Duodenal mucosa (tissue), 2 donors: ENCODE measurements around the gene OR4S1.
"Not testable (repeated sequence)": the region's sequence is repeated elsewhere in the genome, so short reads cannot be mapped to it uniquely, and the experiment has no call there.

Experiments
- H3K27ac ChIP-seq: one replicate; pipeline ENCODE4 v1.7.0; 2013; ENCODE audit warnings: low read depth, low read length
- H3K27me3 ChIP-seq, 2 donors: one replicate each; pipeline ENCODE4 v1.7.0; 2013; ENCODE audit warnings: low read length in 2 of 2, control low read depth in 1 of 2; ENCODE audit not compliant: insufficient read depth in 2 of 2, control insufficient read depth in 1 of 2
- H3K36me3 ChIP-seq, 2 donors: one replicate each; pipeline ENCODE4 v1.7.0; 2013; ENCODE audit warnings: low read length in 2 of 2, control low read depth in 1 of 2; ENCODE audit not compliant: insufficient read depth in 2 of 2, control insufficient read depth in 1 of 2
- H3K4me1 ChIP-seq, 2 donors: one replicate each; pipeline ENCODE4 v1.7.0; 2013; ENCODE audit warnings: low read length in 2 of 2, control low read depth in 1 of 2; ENCODE audit not compliant: insufficient read depth in 2 of 2, control insufficient read depth in 1 of 2
- H3K4me3 ChIP-seq, 2 donors: one replicate each; pipeline ENCODE4 v1.7.0; 2013; ENCODE audit warnings: low read length in 2 of 2, low read depth in 1 of 2
- H3K9ac ChIP-seq, 2 donors: one replicate each; pipeline ENCODE4 v1.7.0; 2013; ENCODE audit warnings: low read length in 2 of 2, low read depth in 1 of 2
- H3K9me3 ChIP-seq, 2 donors: one replicate each; pipeline ENCODE4 v1.7.0; 2013; ENCODE audit warnings: low read length in 2 of 2, control low read depth in 1 of 2; ENCODE audit not compliant: control insufficient read depth in 1 of 2

OR4S1 gene, protein sequence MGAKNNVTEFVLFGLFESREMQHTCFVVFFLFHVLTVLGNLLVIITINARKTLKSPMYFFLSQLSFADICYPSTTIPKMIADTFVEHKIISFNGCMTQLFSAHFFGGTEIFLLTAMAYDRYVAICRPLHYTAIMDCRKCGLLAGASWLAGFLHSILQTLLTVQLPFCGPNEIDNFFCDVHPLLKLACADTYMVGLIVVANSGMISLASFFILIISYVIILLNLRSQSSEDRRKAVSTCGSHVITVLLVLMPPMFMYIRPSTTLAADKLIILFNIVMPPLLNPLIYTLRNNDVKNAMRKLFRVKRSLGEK

DNA sequence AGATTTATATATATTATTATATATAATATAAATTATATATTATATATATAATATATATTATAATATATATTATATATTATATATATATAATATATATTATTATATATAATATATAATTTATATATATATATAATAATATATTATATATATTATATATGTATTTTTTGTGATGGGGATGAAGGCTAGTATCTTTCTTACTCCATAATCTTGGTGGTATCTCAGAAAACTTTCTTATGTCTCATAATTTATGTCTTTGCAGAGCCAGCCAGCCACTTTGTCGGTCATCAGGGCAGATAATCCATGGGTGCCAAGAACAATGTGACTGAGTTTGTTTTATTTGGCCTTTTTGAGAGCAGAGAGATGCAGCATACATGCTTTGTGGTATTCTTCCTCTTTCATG, at the start of gene OR4S1:
TSS of gene OR4S1 (plus strand) at position 301 of the 400 bp plus-strand sequence. CDS start at position 301, 0 bp downstream.
- Histone ChIP-seq H3K27me3 (no peaks in the 10 kb centered on the region), H3K27ac (no peak within 1 kb of the TSS), H3K36me3 (no peaks in the 10 kb centered on the region), H3K4me3 (no peak within 1 kb of the TSS), H3K9ac (no peak within 1 kb of the TSS), H3K9me3 (no peaks in the 10 kb centered on the region), H3K4me1 (no peaks in the 10 kb centered on the region)

DNA sequence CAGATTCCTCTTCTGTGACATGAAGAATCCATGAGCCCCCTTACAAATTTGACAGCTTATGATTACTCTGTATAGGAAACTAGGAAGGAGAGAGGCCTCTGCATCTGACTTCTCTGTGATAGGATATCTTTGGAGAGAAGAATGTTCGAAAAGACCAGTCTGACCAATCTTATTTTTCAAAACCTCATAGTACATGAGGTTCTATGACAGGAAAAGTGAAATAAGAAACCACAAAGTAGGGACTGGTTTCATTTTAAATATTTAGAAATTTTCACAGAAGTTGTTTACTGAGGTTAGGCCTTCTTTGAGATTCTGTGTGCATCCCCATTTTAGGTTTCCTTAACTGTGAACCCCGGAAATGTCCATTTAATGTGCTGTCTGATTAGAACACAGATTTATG, 44.4 kb upstream of the OR4S1 start:
- H3K9me3 ChIP-seq: no peaks in the 10 kb centered on the region
- H3K4me3 ChIP-seq: no peak overlapping the region
- no peak overlapping the region for H3K27ac ChIP-seq
- H3K4me1 ChIP-seq: no peaks in the 10 kb centered on the region
- H3K9ac ChIP-seq: no peak overlapping the region
- H3K27me3 ChIP-seq: no peaks in the 10 kb centered on the region
- H3K36me3 ChIP-seq: no peaks in the 10 kb centered on the region

DNA sequence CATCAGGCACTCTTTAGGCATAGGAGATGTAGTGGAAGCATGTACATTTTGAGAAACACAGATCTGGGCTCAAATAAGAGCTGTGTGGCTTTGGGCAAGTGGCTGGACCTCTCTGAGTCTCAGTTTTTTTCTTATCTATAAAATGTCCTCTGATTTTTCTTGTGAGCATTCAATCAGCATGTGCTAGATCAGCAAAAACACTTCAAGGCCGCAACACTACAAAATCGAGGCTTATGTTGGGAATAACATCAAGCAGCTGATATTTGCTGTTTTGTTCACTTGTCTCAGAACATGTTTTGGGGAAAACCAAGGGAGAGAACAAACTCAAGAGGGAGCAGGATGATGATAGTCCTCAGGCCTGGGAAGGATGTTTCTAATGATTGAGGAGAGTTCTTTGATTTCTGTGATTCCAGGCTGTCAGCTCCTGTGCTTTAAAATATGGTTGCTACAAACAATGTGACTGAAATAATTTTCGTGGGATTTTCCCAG, 42.6 kb upstream of the OR4S1 start, which contains the start of gene OR4X1:
TSS of gene OR4X1 (plus strand) at position 439 of the 489 bp plus-strand sequence. CDS start at position 439, 0 bp downstream.
- Histone ChIP-seq H3K36me3 (no peaks in the 10 kb centered on the region), H3K27ac (no peak within 1 kb of the TSS), H3K4me1 (no peaks in the 10 kb centered on the region), H3K4me3 (no peak within 1 kb of the TSS), H3K9me3 (peaks cover 0 to 2% of the 10 kb centered on the region in 2 donors), H3K9ac (no peak within 1 kb of the TSS), H3K27me3 (no peaks in the 10 kb centered on the region)

DNA sequence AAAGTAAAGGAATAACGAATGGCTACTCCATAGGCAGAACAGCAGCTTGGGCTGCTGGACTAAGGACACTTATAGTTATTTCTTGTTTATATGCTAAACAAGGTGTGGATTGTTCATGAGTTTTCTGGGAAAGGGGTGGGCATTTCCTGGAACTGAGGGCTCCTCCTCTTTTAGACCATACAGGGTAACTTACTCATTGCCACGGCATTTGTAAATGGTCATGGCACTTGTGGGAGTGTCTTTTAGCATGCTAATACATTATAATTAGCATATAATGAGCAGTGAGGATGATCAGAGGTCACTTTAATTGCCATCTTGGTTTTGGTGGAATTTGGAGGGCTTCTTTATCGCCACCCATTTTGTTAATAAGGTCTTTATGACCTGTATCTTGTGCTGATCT, 35.4 kb upstream of the OR4S1 start:
- Histone ChIP-seq H3K36me3 (no peaks in the 10 kb centered on the region), H3K9me3 (peaks cover 0 to 2% of the 10 kb centered on the region in 2 donors), H3K4me3 (no peak overlapping the region), H3K27me3 (no peaks in the 10 kb centered on the region), H3K9ac (no peak overlapping the region), H3K4me1 (no peaks in the 10 kb centered on the region), H3K27ac (no peak overlapping the region)

DNA sequence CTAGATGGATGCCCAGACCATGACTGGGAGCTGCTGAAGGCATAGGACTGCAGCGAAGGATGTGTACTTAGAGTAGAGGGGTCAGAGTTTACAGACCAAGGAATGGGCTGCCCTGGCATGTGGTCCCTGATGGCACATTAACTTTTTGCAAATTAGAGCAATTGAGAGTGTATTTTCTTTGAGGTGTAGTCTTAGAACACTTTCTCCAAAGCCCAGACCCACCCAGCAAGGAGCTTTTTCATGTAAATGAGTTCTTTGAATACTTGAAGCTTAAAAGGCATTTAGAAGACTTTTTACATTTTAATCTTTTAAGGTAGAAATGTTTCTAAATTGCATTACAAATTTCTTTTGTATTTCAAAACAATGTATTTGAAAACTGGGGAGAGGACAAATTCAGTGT, 33.4 kb upstream of the OR4S1 start:
- H3K27me3 ChIP-seq: no peaks in the 10 kb centered on the region
- H3K9me3 ChIP-seq: peaks cover 0 to under 1% of the 10 kb centered on the region in 2 donors
- no peak overlapping the region for H3K4me3 ChIP-seq
- H3K9ac ChIP-seq: no peak overlapping the region
- H3K36me3 ChIP-seq: no peaks in the 10 kb centered on the region
- no peaks in the 10 kb centered on the region for H3K4me1 ChIP-seq
- H3K27ac ChIP-seq: no peak overlapping the region

DNA sequence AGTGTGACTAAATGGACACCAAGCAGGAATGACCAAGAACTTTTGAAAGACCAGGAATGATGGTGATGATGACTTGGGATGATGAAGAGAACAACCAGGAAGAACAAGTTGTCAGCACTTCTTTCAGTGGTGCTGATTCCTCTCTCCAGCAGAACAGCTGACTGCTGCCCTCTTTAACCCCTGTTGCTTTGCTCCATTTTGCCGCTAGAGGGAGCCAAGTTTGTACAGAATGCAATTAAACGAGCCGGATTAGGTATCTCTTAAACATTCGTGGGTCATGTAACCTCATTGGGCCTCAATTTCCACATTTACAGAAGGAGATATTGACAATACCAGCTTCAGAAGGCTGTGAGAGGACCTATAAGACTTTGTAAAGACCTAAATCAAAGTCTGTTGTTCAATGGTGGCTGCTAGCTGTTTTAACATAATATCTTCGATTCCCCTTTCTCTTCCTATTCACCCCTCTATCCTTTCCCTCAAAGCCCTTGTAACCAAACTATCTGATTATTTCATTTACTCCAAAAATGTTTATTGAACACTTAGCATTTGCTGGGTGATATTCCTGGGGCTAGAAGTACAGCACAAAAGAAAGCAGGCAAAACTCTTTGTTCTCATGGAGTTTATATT, 1.9 kb downstream of the OR4S1 start:
- Histone ChIP-seq H3K9me3 (peaks cover 0 to 2% of the 10 kb centered on the region in 2 donors), H3K4me1 (no peaks in the 10 kb centered on the region), H3K9ac (no peak overlapping the region), H3K36me3 (no peaks in the 10 kb centered on the region), H3K27ac (no peak overlapping the region), H3K4me3 (no peak overlapping the region), H3K27me3 (no peaks in the 10 kb centered on the region)

DNA sequence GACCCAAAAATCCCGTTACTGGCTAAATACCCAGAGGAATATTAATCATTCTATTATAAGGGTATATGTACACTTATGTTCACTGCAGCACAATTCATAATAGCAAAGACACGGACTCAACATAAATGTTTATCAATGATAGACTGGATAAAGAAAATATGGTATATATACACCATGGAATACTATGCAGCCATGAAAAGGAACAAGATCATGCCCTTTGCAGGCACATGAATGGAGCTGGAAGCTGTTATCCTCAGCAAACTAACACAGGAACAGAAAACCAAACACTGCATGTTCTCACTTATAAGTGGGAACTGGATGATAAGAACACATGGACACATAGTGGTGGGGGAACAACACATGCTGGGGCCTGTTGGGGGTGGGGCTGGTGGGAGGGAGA, 7.6 kb downstream of the OR4S1 start:
- H3K27ac ChIP-seq, H3K9ac ChIP-seq, H3K36me3 ChIP-seq, H3K4me3 ChIP-seq, H3K27me3 ChIP-seq, H3K4me1 ChIP-seq, H3K9me3 ChIP-seq: not testable (repeated sequence)

DNA sequence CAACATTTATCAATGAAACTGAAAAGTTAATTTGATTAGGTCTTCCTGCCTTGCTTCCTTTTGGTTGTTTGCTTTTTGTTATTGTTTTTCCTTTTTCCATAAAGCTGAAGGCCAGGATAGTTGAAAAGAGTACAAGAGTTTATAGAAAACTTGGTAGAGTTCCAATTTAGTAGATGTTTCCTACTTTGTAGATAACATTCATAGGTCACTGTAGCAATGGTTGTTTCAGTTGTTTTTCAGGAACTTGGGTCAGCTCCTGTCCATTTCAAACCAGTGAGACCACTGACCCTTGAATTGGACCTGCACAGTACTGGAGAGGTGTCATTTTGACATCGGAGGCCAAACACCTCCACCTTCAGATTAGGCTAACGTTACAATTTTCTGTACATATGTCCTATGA, 13.8 kb downstream of the OR4S1 start:
- H3K4me1 ChIP-seq, H3K36me3 ChIP-seq, H3K4me3 ChIP-seq, H3K9me3 ChIP-seq, H3K27me3 ChIP-seq, H3K27ac ChIP-seq, H3K9ac ChIP-seq: not testable (repeated sequence)

DNA sequence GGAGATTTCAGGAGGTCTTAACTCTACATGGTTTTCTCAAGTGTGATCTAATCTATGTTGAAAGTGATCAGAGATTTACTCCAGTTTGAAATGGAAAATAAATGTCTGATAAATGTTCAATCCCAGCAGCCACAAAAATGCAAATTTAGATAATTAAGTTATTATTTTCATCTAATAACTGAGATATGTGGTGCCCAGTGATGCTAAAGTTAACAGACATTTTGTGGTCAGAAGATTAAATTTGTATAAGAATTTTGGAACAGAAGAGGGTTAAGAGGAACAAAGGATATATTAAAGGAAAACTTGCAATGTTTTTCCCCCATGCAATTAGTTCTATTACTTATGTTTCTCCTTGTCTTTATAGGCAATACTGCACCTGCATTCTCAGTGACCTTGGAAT, 18.6 kb downstream of the OR4S1 start, which contains the start of gene OR4C3:
TSS of gene OR4C3 (plus strand) at position 301 of the 400 bp plus-strand sequence. CDS start 102 bp downstream, outside the sequence.
- H3K27ac ChIP-seq, H3K4me1 ChIP-seq, H3K4me3 ChIP-seq, H3K36me3 ChIP-seq, H3K27me3 ChIP-seq, H3K9me3 ChIP-seq, H3K9ac ChIP-seq: not testable (repeated sequence)

DNA sequence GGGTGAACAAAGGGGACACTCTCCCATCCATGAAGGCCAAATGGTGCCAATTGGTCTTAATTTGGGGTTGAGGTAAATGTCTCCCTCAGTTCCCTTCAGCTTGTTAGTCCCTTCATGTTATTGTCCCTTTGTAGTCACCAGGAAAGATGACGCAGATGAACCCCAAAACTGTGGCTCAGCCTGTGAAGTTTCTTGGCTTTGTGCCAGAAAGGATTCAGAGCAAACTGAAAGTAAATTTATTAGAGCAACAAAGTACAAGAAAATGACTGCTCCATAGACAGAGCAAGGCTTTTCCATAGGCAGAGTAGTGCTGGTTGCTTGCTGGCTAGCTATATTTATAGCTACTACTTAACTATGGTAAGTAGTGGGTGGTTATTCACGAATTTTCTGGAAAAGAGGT, 35.4 kb downstream of the OR4S1 start:
- Histone ChIP-seq H3K9ac (no peak overlapping the region), H3K9me3 (peaks cover 0 to 4% of the 10 kb centered on the region in 2 donors), H3K4me3 (no peak overlapping the region), H3K27me3 (no peaks in the 10 kb centered on the region), H3K4me1 (no peaks in the 10 kb centered on the region), H3K27ac (no peak overlapping the region), H3K36me3 (no peaks in the 10 kb centered on the region)
